ENCODE measurements around the gene RNF207.

DNA sequence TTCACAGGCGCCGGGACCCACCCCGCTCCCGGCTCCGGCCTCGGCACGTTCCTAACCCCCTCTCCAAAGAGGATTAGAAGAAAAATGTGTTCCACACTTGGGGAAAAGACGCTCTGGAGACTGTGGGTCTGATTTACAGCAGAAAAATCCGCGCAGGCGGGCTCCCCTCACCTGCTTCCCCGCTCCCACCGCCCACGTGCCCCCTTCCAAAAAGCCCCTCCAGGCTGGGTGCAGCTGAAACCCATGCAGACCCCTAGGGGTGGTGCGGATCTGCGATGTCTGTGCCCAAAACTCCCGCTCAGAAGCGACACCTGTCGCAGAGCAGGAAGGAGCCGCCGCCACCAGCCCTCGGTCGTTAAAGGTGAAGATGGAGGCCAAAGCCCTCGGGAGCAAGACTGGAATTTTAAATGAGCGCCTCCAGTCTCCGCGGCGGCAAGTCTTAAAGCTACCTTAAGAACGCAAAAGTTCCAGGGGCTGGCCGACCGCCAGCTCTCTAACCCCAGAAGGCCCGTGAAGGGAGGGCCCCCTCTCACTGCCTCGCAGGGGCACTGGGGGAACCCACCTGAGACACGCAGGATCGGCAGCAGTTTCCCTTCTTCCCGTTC, 25.1 kb upstream of the RNF207 start:
- TF ChIP-seq, protein P1, sequence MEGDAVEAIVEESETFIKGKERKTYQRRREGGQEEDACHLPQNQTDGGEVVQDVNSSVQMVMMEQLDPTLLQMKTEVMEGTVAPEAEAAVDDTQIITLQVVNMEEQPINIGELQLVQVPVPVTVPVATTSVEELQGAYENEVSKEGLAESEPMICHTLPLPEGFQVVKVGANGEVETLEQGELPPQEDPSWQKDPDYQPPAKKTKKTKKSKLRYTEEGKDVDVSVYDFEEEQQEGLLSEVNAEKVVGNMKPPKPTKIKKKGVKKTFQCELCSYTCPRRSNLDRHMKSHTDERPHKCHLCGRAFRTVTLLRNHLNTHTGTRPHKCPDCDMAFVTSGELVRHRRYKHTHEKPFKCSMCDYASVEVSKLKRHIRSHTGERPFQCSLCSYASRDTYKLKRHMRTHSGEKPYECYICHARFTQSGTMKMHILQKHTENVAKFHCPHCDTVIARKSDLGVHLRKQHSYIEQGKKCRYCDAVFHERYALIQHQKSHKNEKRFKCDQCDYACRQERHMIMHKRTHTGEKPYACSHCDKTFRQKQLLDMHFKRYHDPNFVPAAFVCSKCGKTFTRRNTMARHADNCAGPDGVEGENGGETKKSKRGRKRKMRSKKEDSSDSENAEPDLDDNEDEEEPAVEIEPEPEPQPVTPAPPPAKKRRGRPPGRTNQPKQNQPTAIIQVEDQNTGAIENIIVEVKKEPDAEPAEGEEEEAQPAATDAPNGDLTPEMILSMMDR (conservative IDR thresholded peaks at IDR 0.05): no peak
- TF ChIP-seq EZH2 (IDR thresholded peaks at IDR 0.05; ENCODE audit: low read depth): no peak

Data from PC-9 (cell line).